GM12878 (cell line): ENCODE results near the gene SPATA20. TPM values are rescaled to one million over a fixed set of nuclear protein-coding genes. Genes with fewer than 3 reads are reported as not detected.

ENCODE experiments used
- ELK1 ChIP-seq: IDR thresholded peaks from 2 replicates; pipeline ENCODE4 v1.6.1; 2012; ENCODE audit warnings: low read depth, low read length, improper control_type of control experiment
- EP300 ChIP-seq, 2 experiments: fragments of 150-350 bp in 1 of 2; IDR thresholded peaks; 2 replicates each; pipeline ENCODE4 v1.6.1; 2011 to 2012; ENCODE audit warnings: low read depth in 2 of 2, low read length in 2 of 2, borderline replicate concordance in 1 of 2, improper control_type of control experiment in 1 of 2, inconsistent platforms in 1 of 2; ENCODE audit not compliant: control insufficient read depth in 1 of 2
- HDAC2 ChIP-seq: fragments of 200-600 bp; sonication (generic); IDR thresholded peaks from 2 replicates; pipeline ENCODE4 v1.6.1; 2017
- PRDM15 ChIP-seq: fragments of 450-650 bp; formaldehyde crosslinking; IDR thresholded peaks from 2 replicates; pipeline ENCODE4 v1.4.0; 2020; ENCODE audit warnings: mild to moderate bottlenecking, moderate library complexity
- ZBTB11 ChIP-seq: fragments of 450-650 bp; formaldehyde crosslinking; IDR thresholded peaks from 2 replicates; pipeline ENCODE4 v1.5.0; 2022; ENCODE audit warnings: mild to moderate bottlenecking, missing genetic modification characterization
- polyA plus RNA-seq, 11 experiments: library from polyadenylated mRNA; depleted of rRNA in 4 of 11; unstranded in 6 of 11; stranded (reverse) in 5 of 11; fragments of >200 nt; fragmentation: Nextera tagmentation in 4 of 11; fragmentation: Illumina TruSeq in 1 of 11; extraction: Ambion mirVana in 4 of 11; extraction: Trizol in 1 of 11; gene quantifications; 1 replicate in 1 of 11; 2 replicates in 10 of 11; pipeline versions ENCODE4 v1.2.1 to v1.2.3, GENCODE V29; 2011 to 2016; ENCODE audit warnings: inconsistent platforms in 2 of 11, missing spikeins in 2 of 11, low read depth in 1 of 11
- total RNA-seq, 4 experiments: library from RNA; depleted of rRNA in 3 of 4; stranded (reverse); fragments of >200 nt in 3 of 4; fragmentation: Illumina TruSeq in 1 of 4; extraction: Trizol in 1 of 4; gene quantifications; 2 replicates each; pipeline versions ENCODE4 v1.2.1 to v1.2.3, GENCODE V29; 2013 to 2021

Gene SPATA20
- total and polyA plus RNA-seq, 10 of the 15 experiments (the other 5 are each of a cell fraction or from before 2014, with no cell fraction given): 2.1 to 69.8 (median 26.6) TPM

- no peak for TF ChIP-seq ELK1
- no peak for TF ChIP-seq EP300 (IDR thresholded peaks at IDR 0.05; ENCODE audit: borderline replicate concordance in 1 of 2, control insufficient read depth in 1 of 2, low read depth in 2 of 2, low read length in 2 of 2)
- no peak for TF ChIP-seq PRDM15 (CRISPR knock-in tag)
- no peak for TF ChIP-seq HDAC2
- no peak for TF ChIP-seq ZBTB11 (CRISPR knock-in tag)
- TF ChIP-seq, all 136 proteins: peak for 0
Measured at GRCh38 chr17:50517011-50517410, 30.0 kb upstream of the SPATA20 start (continued).
